Ammon's horn (tissue), 1 donor: ENCODE measurements around the gene CENPVL1.
"Not testable (repeated sequence)": the region's sequence is repeated elsewhere in the genome, so short reads cannot be mapped to it uniquely, and the experiment has no call there.

Source experiments
- DNase-seq: peaks from one replicate; pipeline ENCODE4 v3.0.0-alpha.2; 2016; ENCODE audit warnings: low spot score

The CENPVL1 gene

GRCh38 chrX:51710277-51711164 is at the start of gene CENPVL1:
Gene CENPVL1, plus strand, starts transcription at chrX:51710512. Its CDS starts 0 bp downstream, at chrX:51710512.
- DNase-seq = not testable (repeated sequence)

- no peak for DNase-seq
Observed at GRCh38 chrX:51665981-51666380, 44.3 kb upstream of the CENPVL1 start.

GRCh38 chrX:51679689-51680433 is 30.5 kb upstream of the CENPVL1 start:
- not testable (repeated sequence) for DNase-seq

GRCh38 chrX:51681808-51682719 is 28.2 kb upstream of the CENPVL1 start:
- DNase-seq = not testable (repeated sequence)

GRCh38 chrX:51682720-51683062 is 27.6 kb upstream of the CENPVL1 start, which contains the start of gene CENPVL2:
Gene CENPVL2, minus strand, starts transcription at chrX:51682831. Its CDS starts 0 bp downstream, at chrX:51682831.
- not testable (repeated sequence) for DNase-seq

GRCh38 chrX:51694254-51694653 is 16.1 kb upstream of the CENPVL1 start:
- no peak for DNase-seq

- DNase-seq = no peak
Observed at GRCh38 chrX:51697397-51697796, 12.9 kb upstream of the CENPVL1 start.

GRCh38 chrX:51712943-51713647 is 2.8 kb downstream of the CENPVL1 start:
- DNase-seq = not testable (repeated sequence)

- no peak for DNase-seq
Observed at GRCh38 chrX:51728202-51728601, 17.9 kb downstream of the CENPVL1 start.

GRCh38 chrX:51737091-51737490 is 26.8 kb downstream of the CENPVL1 start:
- no peak for DNase-seq

- DNase-seq = peak; percentile 1
Observed at GRCh38 chrX:51742586-51742985, 32.3 kb downstream of the CENPVL1 start.

- peak; percentile 77 for DNase-seq
Observed at GRCh38 chrX:51743179-51743957, 33.1 kb downstream of the CENPVL1 start, which contains the start of gene GSPT2. Gene GSPT2, plus strand, starts transcription at chrX:51743442. Its CDS starts 185 bp downstream, at chrX:51743627.

GRCh38 chrX:51747671-51748070 is 37.4 kb downstream of the CENPVL1 start:
- no peak for DNase-seq

GRCh38 chrX:51759055-51759839 is 48.9 kb downstream of the CENPVL1 start:
- peak; percentile 65 for DNase-seq

- peak; percentile 5 for DNase-seq
Observed at GRCh38 chrX:51760657-51761056, 50.3 kb downstream of the CENPVL1 start.
